Gastroesophageal sphincter (tissue), 4 donors: ENCODE measurements around the gene MAPK1. TPM values are rescaled to one million over a fixed set of nuclear protein-coding genes. Genes with fewer than 3 reads are reported as not detected.
"Not testable (repeated sequence)": the region's sequence is repeated elsewhere in the genome, so short reads cannot be mapped to it uniquely, and the experiment has no call there.

Source experiments
- ATAC-seq: fragments of 150-250 bp; one replicate; pipeline ENCODE4 v1.9.1; 2016; ENCODE audit warnings: mild to moderate bottlenecking, moderate library complexity
- H3K27ac ChIP-seq, 4 donors: fragments of 200-600 bp; sonication (generic) in 3 of 4; 1 replicate in 3 of 4; 2 replicates in 1 of 4; pipeline ENCODE4 v1.5.1; 2016 to 2019
- H3K27me3 ChIP-seq: fragments of 200-600 bp; sonication (generic); one replicate; pipeline ENCODE4 v1.5.1; 2019
- H3K36me3 ChIP-seq, 2 donors: fragments of 200-600 bp; sonication (generic); one replicate each; pipeline ENCODE4 v1.5.1; 2019; ENCODE audit warnings: control low read depth in 1 of 2
- H3K4me1 ChIP-seq, 3 donors: fragments of 200-600 bp; sonication (generic); 1 replicate in 2 of 3; 2 replicates in 1 of 3; pipeline ENCODE4 v1.5.1; 2016 to 2019; ENCODE audit warnings: control low read depth in 2 of 3
- H3K4me3 ChIP-seq, 2 donors: fragments of 200-600 bp; sonication (generic); one replicate each; pipeline ENCODE4 v1.5.1; 2019; ENCODE audit warnings: mild to moderate bottlenecking in 1 of 2, moderate library complexity in 1 of 2
- H3K9me3 ChIP-seq, 3 donors: fragments of 200-600 bp; sonication (generic); one replicate each; pipeline ENCODE4 v1.5.1; 2017 to 2019; ENCODE audit warnings: control low read depth in 2 of 3
- CTCF ChIP-seq, 4 experiments: fragments of 200-600 bp in 2 of 4; fragments of 450-650 bp in 2 of 4; sonication (generic) in 1 of 4; IDR thresholded peaks; one replicate each; pipeline ENCODE4 v1.5.1; 2017 to 2019; ENCODE audit warnings: antibody characterized with exemption in 4 of 4, mild to moderate bottlenecking in 2 of 4, moderate library complexity in 2 of 4
- EP300 ChIP-seq: sonication (generic); formaldehyde crosslinking; IDR thresholded peaks from one replicate; pipeline ENCODE4 v1.6.1; 2017; ENCODE audit warnings: antibody characterized with exemption, mild to moderate bottlenecking
- POLR2A ChIP-seq, 2 donors: fragments of 450-650 bp; IDR thresholded peaks; one replicate each; pipeline ENCODE4 v1.6.1; 2017; ENCODE audit warnings: antibody characterized with exemption in 2 of 2, mild to moderate bottlenecking in 2 of 2, moderate library complexity in 1 of 2
- POLR2AphosphoS5 ChIP-seq: sonication (generic); formaldehyde crosslinking; IDR thresholded peaks from one replicate; pipeline ENCODE4 v1.6.1; 2017; ENCODE audit warnings: antibody characterized with exemption
- WGBS, 2 donors: methylation state at CpG; one replicate each; pipeline ENCODE4 v1.1.5; 2018; ENCODE audit warnings: low coverage in 1 of 2; 5-methylcytosine and 5-hydroxymethylcytosine counted together
- total RNA-seq, 4 donors: library from RNA; depleted of rRNA; stranded (reverse); fragments of >200 nt; gene quantifications; one replicate each; pipeline ENCODE4 v1.1.0, GENCODE V29; 2016

The MAPK1 gene
- total RNA-seq, 4 donors from 2014 or later: 40.3 to 70.8 (median 57.4) TPM

GRCh38 chr22:21855676-21856075, 11.8 kb downstream of the MAPK1 start:
- Histone ChIP-seq H3K27me3 (no peaks in the 10 kb centered on the region), H3K4me3 (no peak overlapping the region), H3K9me3 (no peaks in the 10 kb centered on the region), H3K4me1 (peaks cover 11 to 91% (median 28%) of the 10 kb centered on the region in 3 donors), H3K36me3 (no peaks in the 10 kb centered on the region), H3K27ac (peak overlapping the region in 1 of 4 donors; percentile 17)
- WGBS, 2 donors: 60 to 85% methylated on average over 5 to 6 of the region's 6 CpGs
- ATAC-seq: no peak
- no peak for TF ChIP-seq CTCF (IDR thresholded peaks at IDR 0.05)
- TF ChIP-seq POLR2A (IDR thresholded peaks at IDR 0.05): no peak

- Histone ChIP-seq H3K4me1 (peaks cover 0 to 94% (median 6%) of the 10 kb centered on the region in 3 donors), H3K36me3 (no peaks in the 10 kb centered on the region), H3K4me3 (no peak overlapping the region), H3K27ac (peak overlapping the region in 2 of 4 donors; percentile 65 to 69), H3K9me3 (no peaks in the 10 kb centered on the region), H3K27me3 (no peaks in the 10 kb centered on the region)
- TF ChIP-seq POLR2AphosphoS5 (no peak), POLR2A (IDR thresholded peaks at IDR 0.05) (no peak), CTCF (IDR thresholded peaks at IDR 0.05) (no peak), EP300 (no peak)
- ATAC-seq: no peak
These were observed 16.8 kb downstream of the MAPK1 start for GRCh38 chr22:21850660-21851059.

DNA sequence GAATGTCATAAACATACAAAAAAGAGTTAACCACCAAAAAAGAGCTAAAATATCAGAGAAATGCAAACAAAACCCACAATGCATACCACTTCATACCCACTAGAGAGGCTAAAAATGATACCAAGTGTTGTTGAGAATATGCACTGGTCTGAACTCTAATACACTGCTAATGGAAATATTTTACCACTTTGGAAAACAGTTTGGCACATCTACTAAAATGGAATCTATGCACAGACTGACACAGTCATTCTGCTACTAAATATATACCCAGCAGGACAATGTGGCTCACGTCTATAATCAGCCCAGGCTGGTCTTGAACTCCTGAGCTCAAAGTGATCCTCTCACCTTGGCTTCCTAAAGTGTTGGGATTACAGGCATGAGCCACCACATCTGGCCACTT, 18.0 kb downstream of the MAPK1 start:
- TF ChIP-seq EP300 (no peak), POLR2AphosphoS5 (no peak), CTCF (IDR thresholded peaks at IDR 0.05) (no peak), POLR2A (IDR thresholded peaks at IDR 0.05) (no peak)
- Histone ChIP-seq H3K4me3 (no peak overlapping the region), H3K9me3 (no peaks in the 10 kb centered on the region), H3K4me1 (peaks cover 3 to 94% (median 3%) of the 10 kb centered on the region in 3 donors), H3K36me3 (no peaks in the 10 kb centered on the region), H3K27me3 (no peaks in the 10 kb centered on the region), H3K27ac (peak overlapping the region; percentile 65 to 76 (median 68))
- ATAC-seq: peak; percentile 34
- WGBS, 2 donors: 0 to 8% methylated on average over 1 of the region's 1 CpG

GRCh38 chr22:21848057-21848456, 19.4 kb downstream of the MAPK1 start:
- not testable (repeated sequence) for H3K36me3 ChIP-seq, ATAC-seq, H3K9me3 ChIP-seq, H3K27me3 ChIP-seq, H3K4me3 ChIP-seq
- 90% methylated on average over 2 of the region's 5 CpGs; no CpG with 5 or more reads in 1 of the 2 donors for WGBS, 2 donors
- peak overlapping the region in 1 of 4 donors; percentile 11 for H3K27ac ChIP-seq
- H3K4me1 ChIP-seq: peaks cover 3 to 92% (median 3%) of the 10 kb centered on the region in 3 donors

- no peaks in the 10 kb centered on the region for H3K9me3 ChIP-seq
- H3K27ac ChIP-seq: no peak overlapping the region
- H3K4me1 ChIP-seq: peaks cover 3 to 81% (median 3%) of the 10 kb centered on the region in 3 donors
- no peak for ATAC-seq
- no peaks in the 10 kb centered on the region for H3K27me3 ChIP-seq
- H3K36me3 ChIP-seq: no peaks in the 10 kb centered on the region
- TF ChIP-seq POLR2A (IDR thresholded peaks at IDR 0.05) (no peak), CTCF (IDR thresholded peaks at IDR 0.05) (no peak), EP300 (no peak), POLR2AphosphoS5 (no peak)
- WGBS, 2 donors: 83 to 90% methylated on average over 1 of the region's 1 CpG
- no peak overlapping the region for H3K4me3 ChIP-seq
These were observed 21.6 kb downstream of the MAPK1 start for GRCh38 chr22:21845558-21846453.
